Subcutaneous adipose tissue (tissue), 4 donors: ENCODE data around the gene PLGRKT. TPM values are rescaled to one million over a fixed set of nuclear protein-coding genes. Genes with fewer than 3 reads are reported as not detected.

Source experiments
- total RNA-seq, 4 donors: library from RNA; depleted of rRNA; stranded (reverse); fragments of >200 nt; gene quantifications; one replicate each; pipeline ENCODE4 v1.1.0, GENCODE V29; 2016
- TF ChIP-seq, protein P1 (sequence below): fragments of 450-650 bp; IDR thresholded peaks from one replicate; pipeline ENCODE4 v1.5.1; 2016; ENCODE audit warnings: low read depth, mild to moderate bottlenecking, control low read depth, antibody characterized with exemption, moderate library complexity

Gene PLGRKT
- total RNA-seq, 4 donors from 2014 or later: 10.2 to 17.8 (median 13.8) TPM

GRCh38 chr9:5480919-5481318 lies 43.2 kb upstream of the PLGRKT start:
- TF ChIP-seq, protein P1, sequence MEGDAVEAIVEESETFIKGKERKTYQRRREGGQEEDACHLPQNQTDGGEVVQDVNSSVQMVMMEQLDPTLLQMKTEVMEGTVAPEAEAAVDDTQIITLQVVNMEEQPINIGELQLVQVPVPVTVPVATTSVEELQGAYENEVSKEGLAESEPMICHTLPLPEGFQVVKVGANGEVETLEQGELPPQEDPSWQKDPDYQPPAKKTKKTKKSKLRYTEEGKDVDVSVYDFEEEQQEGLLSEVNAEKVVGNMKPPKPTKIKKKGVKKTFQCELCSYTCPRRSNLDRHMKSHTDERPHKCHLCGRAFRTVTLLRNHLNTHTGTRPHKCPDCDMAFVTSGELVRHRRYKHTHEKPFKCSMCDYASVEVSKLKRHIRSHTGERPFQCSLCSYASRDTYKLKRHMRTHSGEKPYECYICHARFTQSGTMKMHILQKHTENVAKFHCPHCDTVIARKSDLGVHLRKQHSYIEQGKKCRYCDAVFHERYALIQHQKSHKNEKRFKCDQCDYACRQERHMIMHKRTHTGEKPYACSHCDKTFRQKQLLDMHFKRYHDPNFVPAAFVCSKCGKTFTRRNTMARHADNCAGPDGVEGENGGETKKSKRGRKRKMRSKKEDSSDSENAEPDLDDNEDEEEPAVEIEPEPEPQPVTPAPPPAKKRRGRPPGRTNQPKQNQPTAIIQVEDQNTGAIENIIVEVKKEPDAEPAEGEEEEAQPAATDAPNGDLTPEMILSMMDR: no peak

DNA sequence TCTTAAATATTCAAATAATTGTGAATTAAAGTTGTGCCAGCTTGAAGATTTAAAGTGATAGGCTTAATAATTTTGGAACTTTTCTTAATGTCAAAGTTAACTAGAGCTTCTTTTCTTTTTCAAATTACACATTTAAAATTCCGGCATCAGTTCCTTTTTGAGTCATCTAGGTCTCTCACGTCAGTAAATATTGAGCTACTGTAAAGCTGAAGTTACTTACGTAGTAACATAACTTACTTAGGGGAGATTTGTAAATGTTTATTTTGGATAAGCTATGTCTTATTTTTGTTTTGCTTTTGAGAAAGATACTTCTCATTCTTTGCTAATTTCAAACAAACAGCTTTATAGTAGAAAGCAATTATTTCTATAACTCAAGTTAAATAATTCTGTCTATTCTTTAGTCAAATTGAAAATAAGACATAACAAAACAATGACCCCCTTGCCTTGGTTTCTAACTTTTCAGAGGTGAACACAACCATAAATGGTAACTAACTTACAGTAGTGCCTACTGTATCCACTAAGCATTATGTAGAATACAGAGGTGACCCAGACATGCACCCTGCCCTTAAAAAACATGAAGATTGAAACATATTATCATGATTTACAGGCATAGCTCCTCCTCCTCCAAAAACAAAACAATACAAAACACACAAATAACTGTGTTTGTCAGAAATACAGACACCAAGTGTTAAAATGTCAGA lies 42.4 kb upstream of the PLGRKT start:
- TF ChIP-seq, protein P1: no peak

GRCh38 chr9:5478206-5478605 lies 40.5 kb upstream of the PLGRKT start:
- TF ChIP-seq, protein P1: no peak

DNA sequence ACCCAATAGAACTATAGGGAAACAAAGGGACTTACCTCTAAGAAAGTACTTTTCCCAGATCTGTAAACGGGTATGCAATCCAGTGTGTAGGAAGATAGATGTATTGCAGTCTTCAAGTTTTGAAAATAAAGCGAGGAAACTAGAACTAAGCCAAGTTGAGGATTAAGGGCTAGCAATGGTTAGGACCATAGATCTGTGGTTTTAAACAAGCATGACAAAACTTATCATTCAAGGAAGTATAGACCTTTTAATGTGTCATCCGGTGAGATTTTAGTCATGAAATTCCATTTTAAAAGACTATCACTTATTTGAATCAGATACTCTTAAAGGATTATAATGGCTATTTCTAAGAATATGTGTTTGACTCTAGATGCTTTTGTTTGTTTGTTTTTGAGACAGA lies 33.1 kb upstream of the PLGRKT start:
- TF ChIP-seq, protein P1: no peak

- TF ChIP-seq, protein P1: no peak
Observed at GRCh38 chr9:5470122-5470521, 32.4 kb upstream of the PLGRKT start.

DNA sequence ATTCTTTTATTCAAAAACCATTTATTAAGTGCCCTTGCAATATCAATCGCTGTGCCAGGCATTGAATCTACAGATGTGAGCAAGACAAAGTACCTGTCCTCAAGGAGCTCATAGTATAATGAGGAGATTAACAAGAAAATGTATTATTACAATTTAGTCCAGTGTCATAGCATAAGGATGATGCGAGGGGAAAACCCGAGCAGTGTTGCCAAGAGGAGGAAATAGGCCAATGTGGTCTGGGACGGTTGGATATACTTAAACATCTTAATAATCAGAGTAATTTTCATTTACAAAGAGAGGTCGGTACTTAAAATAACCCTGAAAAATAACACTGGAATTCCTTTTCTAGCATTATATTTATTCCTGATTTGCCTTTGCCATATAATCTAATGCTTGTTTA lies 31.1 kb upstream of the PLGRKT start:
- TF ChIP-seq, protein P1: no peak

GRCh38 chr9:5466766-5467165 lies 29.0 kb upstream of the PLGRKT start:
- TF ChIP-seq, protein P1: no peak
